Suprapubic skin (tissue), 3 donors: ENCODE data around the gene ENPEP.

Experiments
- POLR2A ChIP-seq, 2 donors: fragments of 450-650 bp; IDR thresholded peaks; one replicate each; pipeline ENCODE4 v1.6.1; 2017; ENCODE audit warnings: antibody characterized with exemption in 2 of 2, mild to moderate bottlenecking in 2 of 2, moderate library complexity in 2 of 2
- TF ChIP-seq, protein P1 (sequence below), 2 donors: fragments of 200-600 bp in 1 of 2; fragments of 450-650 bp in 1 of 2; sonication (generic) in 1 of 2; IDR thresholded peaks; one replicate each; pipeline ENCODE4 v1.5.1; 2016 to 2019; ENCODE audit warnings: antibody characterized with exemption in 2 of 2, mild to moderate bottlenecking in 1 of 2, moderate library complexity in 1 of 2

DNA sequence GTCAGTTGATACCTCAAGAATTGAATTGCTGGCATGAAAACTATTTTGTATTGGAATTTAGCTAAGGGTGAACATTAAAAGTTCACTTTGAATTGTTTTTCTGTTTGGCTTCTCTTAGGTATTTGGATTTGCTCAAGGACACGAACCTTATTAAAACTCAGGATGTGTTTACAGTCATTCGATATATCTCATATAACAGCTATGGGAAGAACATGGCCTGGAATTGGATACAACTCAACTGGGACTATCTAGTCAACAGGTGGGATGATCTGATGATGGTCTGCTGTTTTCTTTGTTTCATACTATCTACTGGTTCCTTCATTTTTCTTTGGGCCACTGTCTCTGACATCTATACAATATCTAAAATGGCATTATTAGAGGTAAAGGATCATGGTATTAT is 77.2 kb downstream of the ENPEP start:
- TF ChIP-seq POLR2A (IDR thresholded peaks at IDR 0.05): no peak
- TF ChIP-seq, protein P1, sequence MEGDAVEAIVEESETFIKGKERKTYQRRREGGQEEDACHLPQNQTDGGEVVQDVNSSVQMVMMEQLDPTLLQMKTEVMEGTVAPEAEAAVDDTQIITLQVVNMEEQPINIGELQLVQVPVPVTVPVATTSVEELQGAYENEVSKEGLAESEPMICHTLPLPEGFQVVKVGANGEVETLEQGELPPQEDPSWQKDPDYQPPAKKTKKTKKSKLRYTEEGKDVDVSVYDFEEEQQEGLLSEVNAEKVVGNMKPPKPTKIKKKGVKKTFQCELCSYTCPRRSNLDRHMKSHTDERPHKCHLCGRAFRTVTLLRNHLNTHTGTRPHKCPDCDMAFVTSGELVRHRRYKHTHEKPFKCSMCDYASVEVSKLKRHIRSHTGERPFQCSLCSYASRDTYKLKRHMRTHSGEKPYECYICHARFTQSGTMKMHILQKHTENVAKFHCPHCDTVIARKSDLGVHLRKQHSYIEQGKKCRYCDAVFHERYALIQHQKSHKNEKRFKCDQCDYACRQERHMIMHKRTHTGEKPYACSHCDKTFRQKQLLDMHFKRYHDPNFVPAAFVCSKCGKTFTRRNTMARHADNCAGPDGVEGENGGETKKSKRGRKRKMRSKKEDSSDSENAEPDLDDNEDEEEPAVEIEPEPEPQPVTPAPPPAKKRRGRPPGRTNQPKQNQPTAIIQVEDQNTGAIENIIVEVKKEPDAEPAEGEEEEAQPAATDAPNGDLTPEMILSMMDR (IDR thresholded peaks at IDR 0.05): no peak
